Measurements from ENCODE around the gene CALHM4. TPM values are rescaled to one million over a fixed set of nuclear protein-coding genes. Genes with fewer than 3 reads are reported as not detected.
"Not testable (repeated sequence)": the region's sequence is repeated elsewhere in the genome, so short reads cannot be mapped to it uniquely, and the experiment has no call there.

The CALHM4 gene
- total RNA-seq, 5 donors from 2014 or later (not counting 1 experiment from before 2014, with no cell fraction given) = not detected

DNA sequence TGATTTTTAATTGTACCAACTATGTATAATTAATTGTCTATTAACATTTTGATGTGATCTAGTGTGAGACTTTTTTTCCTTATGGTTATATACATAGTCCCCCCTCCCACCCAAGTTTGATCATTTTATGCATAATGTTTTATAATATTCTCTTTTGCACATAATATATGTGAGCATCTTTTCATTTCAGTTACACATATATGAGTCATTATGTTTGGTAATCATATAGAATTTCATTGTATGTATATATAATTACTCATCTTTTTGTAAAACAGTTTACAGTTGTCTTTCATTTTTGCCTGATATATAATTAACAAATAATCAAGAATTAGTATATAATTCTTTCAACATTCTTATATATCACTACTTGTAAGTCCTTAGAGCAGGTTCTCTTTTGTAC lies 32.7 kb downstream of the CALHM4 start:
- Mint-ChIP-seq H3K9me3 (no peaks in the 10 kb centered on the region), H3K4me3 (no peak overlapping the region), H3K27ac (no peak overlapping the region), H3K4me1 (peaks cover 2 to 6% (median 5%) of the 10 kb centered on the region in 3 donors), H3K27me3 (no peaks in the 10 kb centered on the region), H3K36me3 (peaks cover 59% of the 10 kb centered on the region)
- ATAC-seq (replicated peaks in 1 of 4) = no peak
- no peak for DNase-seq
- H3K27me3 ChIP-seq (replicated peaks in 1 of 2; ENCODE audit: control insufficient read depth in 2 of 2, extremely low read depth in 1 of 2, insufficient read depth in 2 of 2, low read length in 1 of 2) = no peaks in the 10 kb centered on the region
- no peaks in the 10 kb centered on the region for H3K4me1 ChIP-seq (ENCODE audit: control insufficient read depth in 1 of 2, extremely low read depth in 1 of 2, insufficient read depth in 2 of 2, low read length in 2 of 2)
- peaks cover 3 to 55% of the 10 kb centered on the region in 2 donors for H3K36me3 ChIP-seq (ENCODE audit: control insufficient read depth in 2 of 2, extremely low read depth in 1 of 2, insufficient read depth in 1 of 2, low read length in 1 of 2)
- ChIA-PET CTCF (no interaction called here), POLR2A (no interaction called here)
- H3K9me3 ChIP-seq = no peaks in the 10 kb centered on the region
- H3K4me3 ChIP-seq (ENCODE audit: control insufficient read depth in 1 of 2, extremely low read depth in 1 of 2, low read length in 1 of 2) = no peak overlapping the region
- no peak overlapping the region for H3K27ac ChIP-seq (ENCODE audit: low read length)

DNA sequence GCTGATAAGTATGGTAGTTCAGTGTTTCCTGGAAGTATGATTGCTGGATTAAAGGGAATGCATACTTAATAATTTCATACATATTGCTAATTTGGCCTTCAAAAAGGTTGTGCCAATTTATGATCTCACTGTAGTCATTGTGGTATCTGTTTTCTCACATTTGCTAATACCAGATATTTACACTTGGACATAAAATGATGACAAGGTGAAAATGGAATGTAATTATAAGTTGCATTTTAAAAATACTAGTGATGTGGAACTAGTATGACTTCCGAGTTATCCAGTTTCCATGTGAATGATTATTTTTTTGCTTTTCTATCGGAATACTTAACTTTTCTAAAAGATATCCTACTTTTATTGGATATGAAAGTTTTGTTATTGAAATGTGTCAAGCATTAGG lies 33.2 kb downstream of the CALHM4 start:
- no peak overlapping the region for H3K27ac Mint-ChIP-seq

DNA sequence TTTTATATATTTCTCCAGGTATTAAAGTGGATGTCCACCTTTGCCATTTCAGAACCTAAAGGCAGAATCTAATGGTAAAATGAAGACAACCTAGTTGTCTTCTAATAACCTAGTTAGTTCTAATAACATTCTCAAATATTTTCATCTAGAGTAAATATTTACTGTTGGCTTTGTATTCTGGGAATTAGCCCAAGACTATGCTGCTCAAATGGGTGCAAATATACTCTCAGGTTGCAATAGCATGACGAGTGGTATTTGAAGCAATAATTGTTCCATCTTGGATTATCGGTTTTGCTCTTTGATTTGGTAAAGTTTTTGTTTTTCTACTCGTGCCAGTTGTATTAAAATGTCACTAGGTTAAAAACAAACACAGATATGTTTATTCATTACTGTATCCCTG lies 41.7 kb downstream of the CALHM4 start:
- H3K36me3 ChIP-seq (ENCODE audit: control insufficient read depth in 2 of 2, extremely low read depth in 1 of 2, insufficient read depth in 1 of 2, low read length in 1 of 2) = peaks cover 0 to 46% of the 10 kb centered on the region in 2 donors
- no peaks in the 10 kb centered on the region for H3K4me1 ChIP-seq (ENCODE audit: control insufficient read depth in 1 of 2, extremely low read depth in 1 of 2, insufficient read depth in 2 of 2, low read length in 2 of 2)
- CTCF ChIA-PET = no interaction called here
- no CpG with 5 or more reads among the region's 3 CpGs for WGBS (ENCODE audit: insufficient coverage)
- no peak overlapping the region for H3K27ac ChIP-seq (ENCODE audit: low read length)
- H3K27ac Mint-ChIP-seq = no peak overlapping the region
- peaks cover 62% of the 10 kb centered on the region for H3K36me3 Mint-ChIP-seq
- POLR2A ChIA-PET = no interaction called here
- H3K9me3 ChIP-seq = no peaks in the 10 kb centered on the region
- ATAC-seq (replicated peaks in 1 of 4) (no peak), DNase-seq (no peak)
- H3K4me3 Mint-ChIP-seq = no peak overlapping the region
- H3K4me3 ChIP-seq (ENCODE audit: control insufficient read depth in 1 of 2, extremely low read depth in 1 of 2, low read length in 1 of 2) = no peak overlapping the region
- no peaks in the 10 kb centered on the region for H3K4me1 Mint-ChIP-seq
- no peaks in the 10 kb centered on the region for H3K27me3 Mint-ChIP-seq
- H3K9me3 Mint-ChIP-seq = no peaks in the 10 kb centered on the region
- no peaks in the 10 kb centered on the region for H3K27me3 ChIP-seq (replicated peaks in 1 of 2; ENCODE audit: control insufficient read depth in 2 of 2, extremely low read depth in 1 of 2, insufficient read depth in 2 of 2, low read length in 1 of 2)

More for the DNA sequence above, 33.2 kb downstream of the CALHM4 start:
- no peaks in the 10 kb centered on the region for H3K9me3 Mint-ChIP-seq
- no peak overlapping the region for H3K4me3 Mint-ChIP-seq
- H3K4me1 Mint-ChIP-seq = peaks cover 2 to 5% (median 3%) of the 10 kb centered on the region in 3 donors
- H3K27ac ChIP-seq (ENCODE audit: low read length) = no peak overlapping the region
- H3K4me1 ChIP-seq (ENCODE audit: control insufficient read depth in 1 of 2, extremely low read depth in 1 of 2, insufficient read depth in 2 of 2, low read length in 2 of 2) = no peaks in the 10 kb centered on the region
- ChIA-PET POLR2A (no interaction called here), CTCF (no interaction called here)
- DNase-seq = no peak
- no peak for ATAC-seq (replicated peaks in 1 of 4)
- WGBS (ENCODE audit: insufficient coverage) = no CpG with 5 or more reads among the region's 2 CpGs
- no peaks in the 10 kb centered on the region for H3K27me3 ChIP-seq (replicated peaks in 1 of 2; ENCODE audit: control insufficient read depth in 2 of 2, extremely low read depth in 1 of 2, insufficient read depth in 2 of 2, low read length in 1 of 2)
- H3K9me3 ChIP-seq = no peaks in the 10 kb centered on the region
- H3K4me3 ChIP-seq (ENCODE audit: control insufficient read depth in 1 of 2, extremely low read depth in 1 of 2, low read length in 1 of 2) = no peak overlapping the region
- H3K36me3 Mint-ChIP-seq = peaks cover 60% of the 10 kb centered on the region
- peaks cover 3 to 57% of the 10 kb centered on the region in 2 donors for H3K36me3 ChIP-seq (ENCODE audit: control insufficient read depth in 2 of 2, extremely low read depth in 1 of 2, insufficient read depth in 1 of 2, low read length in 1 of 2)
- H3K27me3 Mint-ChIP-seq = no peaks in the 10 kb centered on the region

- Histone ChIP-seq H3K27me3 (replicated peaks in 1 of 2; ENCODE audit: control insufficient read depth in 2 of 2, extremely low read depth in 1 of 2, insufficient read depth in 2 of 2, low read length in 1 of 2) (no peaks in the 10 kb centered on the region), H3K36me3 (ENCODE audit: control insufficient read depth in 2 of 2, extremely low read depth in 1 of 2, insufficient read depth in 1 of 2, low read length in 1 of 2) (peaks cover 0 to 33% of the 10 kb centered on the region in 2 donors), H3K27ac (ENCODE audit: low read length) (no peak overlapping the region), H3K4me3 (ENCODE audit: control insufficient read depth in 1 of 2, extremely low read depth in 1 of 2, low read length in 1 of 2) (no peak overlapping the region), H3K9me3 (no peaks in the 10 kb centered on the region), H3K4me1 (ENCODE audit: control insufficient read depth in 1 of 2, extremely low read depth in 1 of 2, insufficient read depth in 2 of 2, low read length in 2 of 2) (no peaks in the 10 kb centered on the region)
- POLR2A ChIA-PET = no interaction called here
- CTCF ChIA-PET = interaction anchor here in 1 of 2 donors (0.9 kb wide), 1 partner anchor 33 kb away, joined by 3 read pairs; no protein-coding TSS in a partner anchor
- DNase-seq (no peak), ATAC-seq (replicated peaks in 1 of 4) (no peak)
- H3K36me3 Mint-ChIP-seq = peaks cover 66% of the 10 kb centered on the region
- H3K4me3 Mint-ChIP-seq = no peak overlapping the region
- no peaks in the 10 kb centered on the region for H3K27me3 Mint-ChIP-seq
- no peak overlapping the region for H3K27ac Mint-ChIP-seq
- 100% methylated on average over 1 of the region's 4 CpGs for WGBS (ENCODE audit: insufficient coverage)
- H3K9me3 Mint-ChIP-seq = no peaks in the 10 kb centered on the region
- no peaks in the 10 kb centered on the region for H3K4me1 Mint-ChIP-seq
These were observed 43.3 kb downstream of the CALHM4 start for GRCh38 chr6:116596815-116597214.

DNA sequence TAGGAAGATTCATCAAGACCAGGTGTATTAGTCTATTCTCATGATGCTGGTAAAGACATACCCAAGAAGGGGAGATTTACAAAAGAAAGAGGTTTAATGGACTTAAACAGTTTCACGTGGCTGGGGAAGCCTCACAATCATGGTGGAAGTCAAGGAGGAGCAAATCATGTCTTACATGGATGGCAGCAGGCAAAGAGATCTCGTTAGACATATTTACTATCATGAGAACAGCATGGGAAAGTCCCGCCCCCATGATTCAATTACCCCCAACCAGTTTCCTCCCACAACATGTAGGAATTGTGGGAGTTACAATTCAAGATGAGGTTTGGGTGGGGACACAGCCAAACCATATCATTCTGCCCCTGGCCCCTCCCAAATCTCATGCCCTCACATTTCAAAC lies 50.4 kb downstream of the CALHM4 start:
- H3K36me3 ChIP-seq (ENCODE audit: control insufficient read depth in 2 of 2, extremely low read depth in 1 of 2, insufficient read depth in 1 of 2, low read length in 1 of 2); H3K27me3 ChIP-seq (replicated peaks in 1 of 2; ENCODE audit: control insufficient read depth in 2 of 2, extremely low read depth in 1 of 2, insufficient read depth in 2 of 2, low read length in 1 of 2); H3K4me3 Mint-ChIP-seq; POLR2A ChIA-PET; DNase-seq; H3K27me3 Mint-ChIP-seq; ATAC-seq (replicated peaks in 1 of 4); H3K27ac ChIP-seq (ENCODE audit: low read length); H3K4me1 ChIP-seq (ENCODE audit: control insufficient read depth in 1 of 2, extremely low read depth in 1 of 2, insufficient read depth in 2 of 2, low read length in 2 of 2); H3K9me3 ChIP-seq; CTCF ChIA-PET; H3K4me3 ChIP-seq (ENCODE audit: control insufficient read depth in 1 of 2, extremely low read depth in 1 of 2, low read length in 1 of 2); H3K4me1 Mint-ChIP-seq; H3K27ac Mint-ChIP-seq: not testable (repeated sequence)
- peaks cover 6 to 20% (median 7%) of the 10 kb centered on the region in 3 donors for H3K9me3 Mint-ChIP-seq
- peaks cover 67% of the 10 kb centered on the region for H3K36me3 Mint-ChIP-seq
- no CpG with 5 or more reads among the region's 3 CpGs for WGBS (ENCODE audit: insufficient coverage)

GRCh38 chr6:116604868-116605267 lies 51.3 kb downstream of the CALHM4 start:
- CTCF ChIA-PET; H3K4me3 Mint-ChIP-seq; H3K27ac ChIP-seq (ENCODE audit: low read length); H3K4me1 Mint-ChIP-seq; DNase-seq; H3K27ac Mint-ChIP-seq; POLR2A ChIA-PET; H3K27me3 ChIP-seq (replicated peaks in 1 of 2; ENCODE audit: control insufficient read depth in 2 of 2, extremely low read depth in 1 of 2, insufficient read depth in 2 of 2, low read length in 1 of 2); H3K36me3 ChIP-seq (ENCODE audit: control insufficient read depth in 2 of 2, extremely low read depth in 1 of 2, insufficient read depth in 1 of 2, low read length in 1 of 2); H3K4me1 ChIP-seq (ENCODE audit: control insufficient read depth in 1 of 2, extremely low read depth in 1 of 2, insufficient read depth in 2 of 2, low read length in 2 of 2); H3K9me3 ChIP-seq; H3K4me3 ChIP-seq (ENCODE audit: control insufficient read depth in 1 of 2, extremely low read depth in 1 of 2, low read length in 1 of 2); ATAC-seq (replicated peaks in 1 of 4): not testable (repeated sequence)
- peaks cover 6 to 20% (median 7%) of the 10 kb centered on the region in 3 donors for H3K9me3 Mint-ChIP-seq
- peaks cover 62% of the 10 kb centered on the region for H3K36me3 Mint-ChIP-seq
- WGBS (ENCODE audit: insufficient coverage) = no CpG with 5 or more reads among the region's 3 CpGs
- H3K27me3 Mint-ChIP-seq = peaks cover 0 to 11% of the 10 kb centered on the region in 2 donors

- Histone ChIP-seq H3K36me3 (ENCODE audit: control insufficient read depth in 2 of 2, extremely low read depth in 1 of 2, insufficient read depth in 1 of 2, low read length in 1 of 2) (peaks cover 0 to 4% of the 10 kb centered on the region in 2 donors), H3K27ac (ENCODE audit: low read length) (no peak overlapping the region), H3K9me3 (no peaks in the 10 kb centered on the region), H3K4me1 (ENCODE audit: control insufficient read depth in 1 of 2, extremely low read depth in 1 of 2, insufficient read depth in 2 of 2, low read length in 2 of 2) (no peaks in the 10 kb centered on the region), H3K4me3 (ENCODE audit: control insufficient read depth in 1 of 2, extremely low read depth in 1 of 2, low read length in 1 of 2) (no peak overlapping the region), H3K27me3 (replicated peaks in 1 of 2; ENCODE audit: control insufficient read depth in 2 of 2, extremely low read depth in 1 of 2, insufficient read depth in 2 of 2, low read length in 1 of 2) (peaks cover 0 to 5% of the 10 kb centered on the region in 2 experiments)
- no peak overlapping the region for H3K27ac Mint-ChIP-seq
- WGBS (ENCODE audit: insufficient coverage) = 89% methylated on average over 3 of the region's 4 CpGs
- no peaks in the 10 kb centered on the region for H3K4me1 Mint-ChIP-seq
- H3K27me3 Mint-ChIP-seq = peaks cover 0 to 19% of the 10 kb centered on the region in 2 donors
- ChIA-PET POLR2A (no interaction called here), CTCF (no interaction called here)
- H3K9me3 Mint-ChIP-seq = peaks cover 6 to 20% (median 7%) of the 10 kb centered on the region in 3 donors
- H3K36me3 Mint-ChIP-seq = peaks cover 56% of the 10 kb centered on the region
- DNase-seq (no peak), ATAC-seq (replicated peaks in 1 of 4) (no peak)
- H3K4me3 Mint-ChIP-seq = no peak overlapping the region
These were observed 52.4 kb downstream of the CALHM4 start for GRCh38 chr6:116605935-116606334.

Data from T-cell (primary cell).